GM21360 (cell line): ENCODE measurements around the gene PAK2.
"Not testable (repeated sequence)": the region's sequence is repeated elsewhere in the genome, so short reads cannot be mapped to it uniquely, and the experiment has no call there.

Experiments
- ATAC-seq: cut with Tn5 transposase; IDR thresholded peaks from one replicate; pipeline ENCODE4 v1.9.1; 2021; ENCODE audit warnings: mild to moderate bottlenecking, moderate library complexity; ENCODE audit not compliant: unreplicated experiment

PAK2 gene

GRCh38 chr3:196735751-196736150 is 3.9 kb upstream of the PAK2 start:
- ATAC-seq, result no peak

- no peak for ATAC-seq
Measured at GRCh38 chr3:196736670-196737374, 2.8 kb upstream of the PAK2 start.

- ATAC-seq, result no peak
Measured at GRCh38 chr3:196737655-196738054, 2.0 kb upstream of the PAK2 start.

- no peak for ATAC-seq
Measured at GRCh38 chr3:196740481-196741248, 1.0 kb downstream of the PAK2 start.

- no peak for ATAC-seq
Measured at GRCh38 chr3:196741249-196741889, 1.7 kb downstream of the PAK2 start.

- ATAC-seq, result not testable (repeated sequence)
Measured at GRCh38 chr3:196743569-196743968, 3.9 kb downstream of the PAK2 start.

- ATAC-seq, result no peak
Measured at GRCh38 chr3:196749125-196749524, 9.5 kb downstream of the PAK2 start.

GRCh38 chr3:196753201-196753600 is 13.5 kb downstream of the PAK2 start:
- ATAC-seq, result no peak

GRCh38 chr3:196754091-196754981 is 14.7 kb downstream of the PAK2 start:
- no peak for ATAC-seq

GRCh38 chr3:196756732-196757131 is 17.1 kb downstream of the PAK2 start:
- ATAC-seq, result no peak

- ATAC-seq, result no peak
Measured at GRCh38 chr3:196757876-196758739, 18.5 kb downstream of the PAK2 start.

GRCh38 chr3:196763179-196763578 is 23.5 kb downstream of the PAK2 start:
- ATAC-seq, result no peak

GRCh38 chr3:196765454-196765853 is 25.8 kb downstream of the PAK2 start:
- ATAC-seq, result no peak

- no peak for ATAC-seq
Measured at GRCh38 chr3:196771067-196771466, 31.4 kb downstream of the PAK2 start.

- no peak for ATAC-seq
Measured at GRCh38 chr3:196772102-196772501, 32.4 kb downstream of the PAK2 start.

- no peak for ATAC-seq
Measured at GRCh38 chr3:196772897-196773296, 33.2 kb downstream of the PAK2 start.

GRCh38 chr3:196774191-196774820 is 34.6 kb downstream of the PAK2 start:
- no peak for ATAC-seq

GRCh38 chr3:196774848-196775422 is 35.3 kb downstream of the PAK2 start:
- no peak for ATAC-seq

- ATAC-seq, result no peak
Measured at GRCh38 chr3:196775938-196776337, 36.3 kb downstream of the PAK2 start.
